Stimulated activated CD4-positive, alpha-beta T cell treated with anti-CD3 and anti-CD28 coated beads, Interleukin-2, amount 100 ng/mL, for 48 hours (primary cell): ENCODE results near the gene RPL31.

ENCODE experiments used
- DNase-seq, 2 donors: peaks; one replicate each; pipeline ENCODE4 v3.0.0-alpha.2; 2020

Gene RPL31

GRCh38 chr2:100976061-100976460 is 26.0 kb upstream of the RPL31 start:
- no peak for DNase-seq

GRCh38 chr2:100976645-100977391 is 25.3 kb upstream of the RPL31 start:
- DNase-seq = no peak

DNA sequence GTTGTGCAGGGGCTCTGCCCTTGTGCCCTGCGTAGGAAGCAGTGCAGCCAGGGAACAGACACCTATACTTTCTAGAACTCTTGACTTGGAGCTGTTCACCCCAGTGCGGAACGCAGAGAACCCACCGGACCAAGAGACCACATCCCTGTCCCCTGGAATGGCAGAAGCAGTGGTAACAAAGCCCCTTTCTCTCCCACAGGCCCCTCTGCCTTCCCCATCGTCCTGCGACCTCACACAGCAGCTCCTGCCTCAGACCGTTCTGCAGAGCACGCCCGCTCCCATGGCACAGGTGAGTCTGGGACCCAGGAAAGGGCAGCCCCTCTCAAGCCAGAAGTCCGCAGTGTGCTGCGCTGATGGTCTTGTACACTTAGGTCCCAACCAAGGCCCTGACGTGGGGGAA is 24.6 kb upstream of the RPL31 start:
- no peak for DNase-seq

- DNase-seq = no peak
Measured at GRCh38 chr2:100978582-100979191, 23.4 kb upstream of the RPL31 start.

GRCh38 chr2:100980046-100980445 is 22.0 kb upstream of the RPL31 start:
- no peak for DNase-seq

- no peak for DNase-seq
Measured at GRCh38 chr2:100981011-100981410, 21.1 kb upstream of the RPL31 start.

DNA sequence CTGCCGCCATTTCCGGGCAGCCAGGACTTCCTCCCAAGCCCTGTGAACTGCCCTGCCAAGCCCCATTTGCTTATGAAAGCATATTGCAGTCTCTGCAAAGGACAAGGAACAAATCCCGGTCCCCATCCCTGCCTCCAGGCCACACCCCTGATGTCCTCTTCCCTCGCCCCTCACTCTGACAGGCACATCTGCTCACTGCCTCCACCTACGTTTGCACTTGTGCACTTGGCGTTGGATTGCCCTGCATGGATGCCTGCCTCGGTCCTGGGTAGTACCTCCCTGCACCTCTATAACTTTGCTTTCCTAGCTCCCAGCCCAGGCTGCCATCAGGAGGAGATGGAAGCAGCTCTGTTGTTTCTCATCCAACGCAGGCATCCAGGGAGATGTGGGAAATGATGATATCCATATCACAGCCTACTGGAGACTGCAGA is 19.6 kb upstream of the RPL31 start:
- DNase-seq = no peak

DNA sequence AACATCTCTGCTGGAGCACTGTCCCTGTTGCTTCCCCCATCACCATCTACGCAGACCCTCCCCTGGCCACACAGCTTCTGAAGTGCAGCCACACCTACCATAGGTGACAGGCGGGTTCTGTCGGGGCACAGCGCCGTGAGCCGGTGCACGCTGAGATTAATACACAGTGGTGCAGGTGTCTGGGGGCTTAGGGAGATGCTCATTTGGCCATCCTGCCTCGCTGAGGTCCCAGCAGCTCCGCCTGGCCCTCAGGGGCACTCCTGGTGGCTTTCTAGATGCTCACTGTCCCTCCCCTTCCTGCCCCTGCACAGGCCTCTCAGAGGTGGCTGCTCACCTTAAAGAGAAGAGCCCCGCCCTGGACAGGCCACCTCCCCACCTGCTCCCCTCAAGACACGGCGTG is 18.9 kb upstream of the RPL31 start:
- DNase-seq = no peak

DNA sequence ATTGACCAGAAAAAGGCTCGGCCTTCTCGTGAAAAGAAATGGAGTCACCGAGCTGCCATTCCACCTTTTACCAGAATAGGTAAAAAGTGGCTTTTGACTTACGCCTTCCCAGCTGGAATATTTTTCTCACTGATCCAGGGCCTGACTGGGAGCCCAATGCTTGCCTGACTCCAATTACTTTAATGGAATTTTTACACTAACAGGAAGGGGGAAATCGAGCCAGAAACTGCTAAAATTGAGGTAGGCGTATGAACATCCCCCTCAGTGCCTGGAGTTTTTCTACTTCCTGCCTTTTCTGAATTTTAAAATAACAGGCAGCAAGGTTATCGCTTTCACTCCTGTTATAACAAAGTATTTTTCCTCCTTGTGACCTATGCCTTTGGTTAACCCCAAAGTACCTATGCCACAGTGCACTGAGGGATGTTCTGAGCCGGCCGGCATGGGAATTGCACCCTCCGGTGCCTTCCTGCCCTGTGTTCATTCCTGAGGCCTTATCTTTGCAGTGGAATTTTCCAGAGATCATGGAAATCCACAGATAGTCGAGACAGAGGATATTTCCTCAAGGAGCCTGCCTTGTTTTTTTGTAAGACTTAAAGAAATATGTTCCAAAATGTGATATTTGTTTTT is 18.3 kb upstream of the RPL31 start:
- no peak for DNase-seq

DNA sequence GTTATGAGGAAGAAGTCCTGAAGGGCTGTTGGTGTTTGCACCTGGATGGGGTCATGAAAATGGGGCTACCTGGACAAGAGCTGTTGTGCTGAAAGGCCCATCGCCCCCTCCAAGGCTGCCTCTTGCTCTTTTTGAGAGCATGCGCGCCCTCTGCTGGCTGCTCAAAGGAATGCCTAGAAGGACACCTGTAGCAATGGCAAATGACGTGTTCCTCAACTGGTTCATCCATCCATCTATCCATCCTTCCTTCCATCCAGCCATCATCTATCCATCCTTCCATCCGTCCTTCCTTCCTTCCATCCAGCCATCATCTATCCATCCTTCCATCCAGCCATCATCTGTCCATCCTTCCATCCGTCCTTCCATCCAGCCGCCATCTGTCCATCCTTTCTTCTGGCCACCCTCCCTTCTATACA is 17.2 kb upstream of the RPL31 start:
- peak; percentile 66 to 80 for DNase-seq

DNA sequence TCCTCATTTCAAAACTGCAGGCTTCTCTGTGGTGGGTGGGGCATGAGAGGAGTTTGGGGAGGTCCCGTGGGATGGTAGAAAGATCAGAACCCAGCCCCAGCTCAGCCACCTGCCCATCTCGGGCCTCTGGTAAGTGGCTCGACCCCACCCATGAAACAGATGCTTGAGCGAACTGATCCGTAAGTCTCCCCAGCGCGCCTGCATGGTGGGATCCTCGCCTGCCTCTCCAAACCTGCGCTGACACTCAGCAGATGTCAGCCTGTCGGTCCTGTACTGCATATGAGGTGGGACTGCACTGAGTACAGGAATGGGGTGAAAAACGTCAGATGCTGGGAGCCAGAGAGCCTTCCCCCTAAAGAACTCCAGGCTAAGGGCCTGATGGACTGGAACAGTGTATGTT is 15.9 kb upstream of the RPL31 start:
- DNase-seq = no peak

- no peak for DNase-seq
Measured at GRCh38 chr2:100987536-100987935, 14.6 kb upstream of the RPL31 start.

GRCh38 chr2:100987974-100988373 is 14.1 kb upstream of the RPL31 start:
- DNase-seq = no peak

GRCh38 chr2:100988630-100989417 is 13.3 kb upstream of the RPL31 start:
- DNase-seq = no peak

DNA sequence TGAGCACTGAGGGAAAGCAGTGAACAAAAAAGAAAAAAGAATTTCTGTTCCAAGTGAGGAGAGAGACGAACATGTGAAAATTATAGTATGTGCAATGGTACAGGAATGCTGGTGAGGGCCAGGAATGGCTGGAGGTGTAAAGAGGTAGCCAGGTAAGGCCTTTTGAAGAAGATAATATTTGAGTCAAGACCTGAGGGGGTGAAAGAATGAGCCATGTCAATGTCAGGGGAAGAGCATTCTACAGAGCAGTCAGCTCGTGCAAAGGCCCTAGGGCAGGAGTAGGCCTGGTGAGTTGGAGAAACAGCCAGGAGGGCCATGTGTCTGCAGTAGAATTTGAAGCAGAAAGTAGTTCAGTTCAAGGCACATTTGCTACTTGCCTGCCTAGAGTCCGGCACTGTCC is 12.4 kb upstream of the RPL31 start:
- no peak for DNase-seq

GRCh38 chr2:100990166-100990565 is 11.9 kb upstream of the RPL31 start:
- no peak for DNase-seq

DNA sequence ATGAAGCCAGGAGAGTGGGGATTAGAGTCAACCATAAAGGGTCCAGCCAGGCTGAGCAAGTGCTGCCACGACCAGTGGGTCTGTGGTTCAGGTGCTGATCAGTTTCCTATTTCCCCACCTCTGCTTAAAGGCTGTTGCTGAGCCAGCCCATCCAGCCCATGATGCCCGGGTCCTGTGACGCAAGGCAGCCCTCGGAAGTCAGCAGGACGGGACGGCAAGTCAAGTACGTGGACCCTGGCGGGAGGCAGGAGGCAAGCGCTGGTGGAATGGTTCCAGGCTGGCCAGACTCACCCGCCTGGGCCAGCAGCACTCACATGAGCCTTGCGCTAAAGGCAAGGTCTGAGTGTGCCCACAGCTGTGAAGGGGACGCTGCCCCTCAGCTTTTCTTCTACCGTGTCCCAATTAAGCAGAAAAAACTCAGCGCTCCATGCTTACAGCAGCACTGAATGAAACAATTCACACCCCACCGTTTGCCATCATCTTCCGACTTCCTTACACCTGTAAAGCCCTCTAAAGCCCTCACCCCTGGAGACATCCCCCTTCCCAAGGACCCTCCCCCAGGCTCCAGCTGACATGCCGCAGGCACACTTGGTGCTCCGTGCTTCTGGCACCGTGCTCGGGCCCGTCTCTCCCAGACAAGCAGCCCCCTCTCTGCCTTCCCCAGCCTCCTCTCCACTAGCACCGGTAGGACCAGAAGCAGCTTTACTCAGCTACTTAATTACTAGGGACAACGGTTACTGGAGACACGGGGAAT is 11.3 kb upstream of the RPL31 start:
- no peak for DNase-seq

DNA sequence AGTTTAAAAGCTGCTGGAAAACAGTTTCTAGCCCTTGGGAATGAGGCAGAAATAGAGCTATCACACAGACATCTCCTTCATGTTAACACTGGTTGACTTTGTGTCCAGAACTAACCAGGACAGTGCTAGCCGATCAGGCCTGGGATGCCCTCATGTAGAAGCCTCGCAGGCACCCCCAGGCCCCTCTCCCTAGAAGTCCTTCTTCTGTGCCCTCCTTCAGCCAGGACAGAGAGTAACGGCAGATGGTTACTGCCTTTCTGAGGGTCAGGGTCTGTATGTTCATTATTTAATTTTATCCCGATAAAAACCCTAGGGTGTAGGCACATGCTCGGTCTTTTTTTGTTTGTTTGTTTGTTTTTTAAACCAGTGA is 10.7 kb upstream of the RPL31 start:
- DNase-seq = no peak

DNA sequence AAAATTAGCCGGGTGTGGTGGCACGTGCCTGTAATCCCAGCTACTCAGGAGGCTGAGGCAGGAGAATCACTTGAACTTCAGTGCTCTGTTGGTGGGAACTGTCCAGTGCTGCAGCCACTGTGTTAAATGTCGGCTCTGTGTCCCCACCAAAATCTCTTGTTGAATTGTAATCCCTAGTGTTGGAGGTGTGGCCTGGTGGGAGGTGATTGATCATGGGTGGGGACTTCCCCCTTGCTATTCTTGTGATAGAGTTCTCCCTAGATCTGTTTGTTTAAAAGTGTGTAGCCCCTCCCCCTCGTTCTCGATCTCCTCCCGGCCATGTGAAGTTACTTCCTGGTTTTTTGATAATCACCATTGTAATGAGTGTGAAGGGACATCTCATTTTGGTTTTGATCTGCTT is 9.8 kb upstream of the RPL31 start:
- DNase-seq = no peak

DNA sequence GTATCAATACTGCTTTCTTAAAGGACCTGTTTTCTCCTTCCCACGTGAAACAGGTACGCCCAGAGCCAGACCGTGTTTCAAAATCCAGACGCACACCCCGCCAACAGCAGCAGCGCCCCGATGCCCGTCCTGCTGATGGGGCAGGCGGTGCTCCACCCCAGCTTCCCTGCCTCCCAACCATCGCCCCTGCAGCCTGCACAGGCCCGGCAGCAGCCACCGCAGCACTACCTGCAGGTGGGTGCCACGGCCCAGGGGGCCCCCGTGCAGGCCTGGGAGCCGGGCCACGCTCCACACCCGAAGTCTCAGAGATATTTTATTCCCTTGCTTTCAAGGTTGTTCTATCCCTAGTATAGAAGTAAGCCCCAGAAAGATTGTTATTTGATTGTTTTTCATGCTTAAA is 8.8 kb upstream of the RPL31 start:
- no peak for DNase-seq

GRCh38 chr2:100995309-100996075 is 6.6 kb upstream of the RPL31 start:
- DNase-seq = no peak
